ENCODE measurements around the gene BATF. TPM values are rescaled to one million over a fixed set of nuclear protein-coding genes. Genes with fewer than 3 reads are reported as not detected.
A peak's percentile ranks its signal among the peaks of the same experiment; 100 is the strongest.
"Not testable (repeated sequence)": the region's sequence is repeated elsewhere in the genome, so short reads cannot be mapped to it uniquely, and the experiment has no call there.

The BATF gene, protein sequence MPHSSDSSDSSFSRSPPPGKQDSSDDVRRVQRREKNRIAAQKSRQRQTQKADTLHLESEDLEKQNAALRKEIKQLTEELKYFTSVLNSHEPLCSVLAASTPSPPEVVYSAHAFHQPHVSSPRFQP
- total RNA-seq, result 152 and 154 TPM in 2 replicates

GRCh38 chr14:75522224-75522982 is at the start of gene BATF:
Gene BATF (plus strand): TSS chr14:75522469. CDS start chr14:75522683, 214 bp downstream.
- Mint-ChIP-seq H3K4me3 (ENCODE audit: low read depth) (peak within 1 kb of the TSS; percentile 100), H3K27me3 (ENCODE audit: low read depth) (no peaks in the 10 kb centered on the region), H3K4me1 (ENCODE audit: low read depth) (peaks cover 66% of the 10 kb centered on the region), H3K36me3 (ENCODE audit: low read depth) (peaks cover 52% of the 10 kb centered on the region), H3K27ac (peak within 1 kb of the TSS; percentile 99), H3K9me3 (no peaks in the 10 kb centered on the region)
- intact Hi-C loops (cut with micrococcal nuclease), result loop anchor here (1.0 to 5.0 kb wide), 4 partner anchors 17 to 40 kb away; no protein-coding TSS in a partner anchor
- peak; percentile 76 for DNase-seq (ENCODE audit: low spot score)

GRCh38 chr14:75474127-75474526 is 48.1 kb upstream of the BATF start:
- H3K4me3 Mint-ChIP-seq (ENCODE audit: low read depth); intact Hi-C loops (cut with micrococcal nuclease); H3K36me3 Mint-ChIP-seq (ENCODE audit: low read depth); H3K27ac Mint-ChIP-seq; H3K9me3 Mint-ChIP-seq; H3K4me1 Mint-ChIP-seq (ENCODE audit: low read depth); H3K27me3 Mint-ChIP-seq (ENCODE audit: low read depth); DNase-seq (ENCODE audit: low spot score): not testable (repeated sequence)

GRCh38 chr14:75476274-75476995 is 45.8 kb upstream of the BATF start:
- Mint-ChIP-seq H3K4me3 (ENCODE audit: low read depth) (no peak overlapping the region), H3K27ac (no peak overlapping the region), H3K36me3 (ENCODE audit: low read depth) (no peaks in the 10 kb centered on the region), H3K9me3 (no peaks in the 10 kb centered on the region), H3K27me3 (ENCODE audit: low read depth) (peaks cover 10% of the 10 kb centered on the region), H3K4me1 (ENCODE audit: low read depth) (no peaks in the 10 kb centered on the region)
- no peak for DNase-seq (ENCODE audit: low spot score)
- intact Hi-C loops (cut with micrococcal nuclease), result no loop called here

GRCh38 chr14:75477881-75478280 is 44.4 kb upstream of the BATF start:
- Mint-ChIP-seq H3K27ac (no peak overlapping the region), H3K27me3 (ENCODE audit: low read depth) (peaks cover 10% of the 10 kb centered on the region), H3K9me3 (no peaks in the 10 kb centered on the region), H3K36me3 (ENCODE audit: low read depth) (no peaks in the 10 kb centered on the region), H3K4me3 (ENCODE audit: low read depth) (no peak overlapping the region), H3K4me1 (ENCODE audit: low read depth) (no peaks in the 10 kb centered on the region)
- intact Hi-C loops (cut with micrococcal nuclease), result no loop called here
- DNase-seq (ENCODE audit: low spot score), result no peak

- peaks cover 9% of the 10 kb centered on the region for H3K27me3 Mint-ChIP-seq (ENCODE audit: low read depth)
- H3K4me1 Mint-ChIP-seq (ENCODE audit: low read depth), result no peaks in the 10 kb centered on the region
- intact Hi-C loops (cut with micrococcal nuclease), result no loop called here
- no peaks in the 10 kb centered on the region for H3K36me3 Mint-ChIP-seq (ENCODE audit: low read depth)
- no peak overlapping the region for H3K4me3 Mint-ChIP-seq (ENCODE audit: low read depth)
- no peak overlapping the region for H3K27ac Mint-ChIP-seq
- DNase-seq (ENCODE audit: low spot score), result no peak
- no peaks in the 10 kb centered on the region for H3K9me3 Mint-ChIP-seq
Observed at GRCh38 chr14:75479770-75480600, 42.3 kb upstream of the BATF start.

DNA sequence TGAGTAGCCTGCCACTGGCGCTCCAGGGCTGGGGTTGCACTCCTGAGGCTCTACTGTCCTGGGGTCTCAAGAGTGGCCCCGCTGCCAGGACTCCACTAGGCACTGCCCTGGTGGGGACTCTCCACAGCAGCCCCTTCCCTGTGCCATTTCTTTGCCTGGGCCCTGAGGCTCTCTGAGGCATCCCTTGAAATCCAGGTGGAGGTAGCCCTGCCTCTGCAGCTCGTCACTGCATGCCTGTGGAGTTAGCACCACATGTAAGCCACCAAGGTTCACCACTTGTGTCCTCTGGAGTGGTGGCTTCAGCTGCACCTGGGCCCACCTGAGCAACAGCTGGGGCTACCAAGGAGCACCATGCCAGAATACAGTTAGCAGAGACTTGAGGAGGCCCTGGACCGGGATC is 39.9 kb upstream of the BATF start:
- peaks cover 9% of the 10 kb centered on the region for H3K27me3 Mint-ChIP-seq (ENCODE audit: low read depth)
- H3K27ac Mint-ChIP-seq, result no peak overlapping the region
- no peak for DNase-seq (ENCODE audit: low spot score)
- H3K4me1 Mint-ChIP-seq (ENCODE audit: low read depth), result peaks cover 13% of the 10 kb centered on the region
- H3K36me3 Mint-ChIP-seq (ENCODE audit: low read depth), result no peaks in the 10 kb centered on the region
- H3K4me3 Mint-ChIP-seq (ENCODE audit: low read depth), result no peak overlapping the region
- H3K9me3 Mint-ChIP-seq, result no peaks in the 10 kb centered on the region
- intact Hi-C loops (cut with micrococcal nuclease), result no loop called here

GRCh38 chr14:75484711-75485429 is 37.4 kb upstream of the BATF start:
- Mint-ChIP-seq H3K27ac (no peak overlapping the region), H3K36me3 (ENCODE audit: low read depth) (no peaks in the 10 kb centered on the region), H3K4me1 (ENCODE audit: low read depth) (peaks cover 24% of the 10 kb centered on the region), H3K9me3 (no peaks in the 10 kb centered on the region), H3K4me3 (ENCODE audit: low read depth) (no peak overlapping the region), H3K27me3 (ENCODE audit: low read depth) (peaks cover 8% of the 10 kb centered on the region)
- intact Hi-C loops (cut with micrococcal nuclease), result loop anchor here (5.0 kb wide), 2 partner anchors 37 to 167 kb away; partner anchors contain the start of gene BATF
- DNase-seq (ENCODE audit: low spot score), result no peak

GRCh38 chr14:75486318-75486717 is 36.0 kb upstream of the BATF start:
- Mint-ChIP-seq H3K27me3 (ENCODE audit: low read depth) (peaks cover 1% of the 10 kb centered on the region), H3K4me3 (ENCODE audit: low read depth) (no peak overlapping the region), H3K4me1 (ENCODE audit: low read depth) (peaks cover 30% of the 10 kb centered on the region), H3K9me3 (no peaks in the 10 kb centered on the region), H3K27ac (no peak overlapping the region), H3K36me3 (ENCODE audit: low read depth) (no peaks in the 10 kb centered on the region)
- intact Hi-C loops (cut with micrococcal nuclease), result loop anchor here (5.0 kb wide), 2 partner anchors 36 to 166 kb away; partner anchors contain the start of gene BATF
- no peak for DNase-seq (ENCODE audit: low spot score)

DNA sequence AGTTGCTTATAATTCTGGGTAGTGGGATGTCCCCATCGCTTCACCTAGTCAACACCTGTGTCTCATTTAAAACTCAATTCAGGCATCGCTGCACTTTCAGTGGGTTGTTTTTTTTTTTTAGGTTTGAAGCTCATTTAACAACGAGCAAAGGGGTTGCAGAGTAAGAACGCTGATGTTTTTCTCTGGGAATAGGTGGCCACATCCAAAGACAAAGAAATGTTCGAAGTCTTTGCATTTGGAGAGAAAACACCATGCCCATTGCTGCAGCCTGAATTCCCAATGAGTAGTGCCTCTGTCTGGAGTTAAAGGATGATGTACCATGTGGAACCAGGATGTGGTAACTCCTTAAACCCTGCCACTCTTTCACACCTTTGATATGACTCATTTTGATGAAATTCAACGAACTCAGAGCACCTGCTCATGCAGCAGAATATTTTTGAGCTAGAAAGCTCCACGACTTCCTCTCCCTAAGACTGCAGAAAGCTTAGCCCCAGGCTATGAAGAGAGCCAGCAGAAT is 35.1 kb upstream of the BATF start:
- Mint-ChIP-seq H3K4me3 (ENCODE audit: low read depth) (no peak overlapping the region), H3K27me3 (ENCODE audit: low read depth) (no peaks in the 10 kb centered on the region), H3K36me3 (ENCODE audit: low read depth) (no peaks in the 10 kb centered on the region), H3K9me3 (no peaks in the 10 kb centered on the region), H3K4me1 (ENCODE audit: low read depth) (peaks cover 38% of the 10 kb centered on the region), H3K27ac (no peak overlapping the region)
- peak; percentile 25 for DNase-seq (ENCODE audit: low spot score)
- intact Hi-C loops (cut with micrococcal nuclease), result loop anchor here (1.0 to 5.0 kb wide), 3 partner anchors 35 to 180 kb away; partner anchors contain the start of gene BATF

DNA sequence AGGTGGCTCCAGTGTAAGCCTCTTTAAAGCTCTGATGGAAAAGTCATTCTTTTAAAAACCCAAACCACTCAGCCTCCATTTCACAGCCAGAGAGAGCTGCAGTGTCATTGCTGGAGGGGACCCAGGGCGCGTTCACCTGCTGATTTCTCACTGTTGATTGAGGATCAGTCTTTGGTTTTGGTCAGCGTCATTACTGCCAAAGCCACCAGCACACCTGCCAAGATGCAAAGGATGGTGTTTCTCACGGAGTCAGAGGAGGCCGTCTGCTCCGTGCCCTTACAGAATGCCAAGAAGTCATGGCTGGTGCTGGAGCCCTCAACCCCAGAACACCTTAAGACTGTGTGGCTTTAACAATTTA is 32.8 kb upstream of the BATF start:
- no peak for DNase-seq (ENCODE audit: low spot score)
- Mint-ChIP-seq H3K36me3 (ENCODE audit: low read depth) (no peaks in the 10 kb centered on the region), H3K4me1 (ENCODE audit: low read depth) (peaks cover 55% of the 10 kb centered on the region), H3K27ac (no peak overlapping the region), H3K9me3 (no peaks in the 10 kb centered on the region), H3K27me3 (ENCODE audit: low read depth) (no peaks in the 10 kb centered on the region), H3K4me3 (ENCODE audit: low read depth) (no peak overlapping the region)
- intact Hi-C loops (cut with micrococcal nuclease), result loop anchor here (5.0 kb wide), 2 partner anchors 33 to 163 kb away; partner anchors contain the start of gene BATF

DNA sequence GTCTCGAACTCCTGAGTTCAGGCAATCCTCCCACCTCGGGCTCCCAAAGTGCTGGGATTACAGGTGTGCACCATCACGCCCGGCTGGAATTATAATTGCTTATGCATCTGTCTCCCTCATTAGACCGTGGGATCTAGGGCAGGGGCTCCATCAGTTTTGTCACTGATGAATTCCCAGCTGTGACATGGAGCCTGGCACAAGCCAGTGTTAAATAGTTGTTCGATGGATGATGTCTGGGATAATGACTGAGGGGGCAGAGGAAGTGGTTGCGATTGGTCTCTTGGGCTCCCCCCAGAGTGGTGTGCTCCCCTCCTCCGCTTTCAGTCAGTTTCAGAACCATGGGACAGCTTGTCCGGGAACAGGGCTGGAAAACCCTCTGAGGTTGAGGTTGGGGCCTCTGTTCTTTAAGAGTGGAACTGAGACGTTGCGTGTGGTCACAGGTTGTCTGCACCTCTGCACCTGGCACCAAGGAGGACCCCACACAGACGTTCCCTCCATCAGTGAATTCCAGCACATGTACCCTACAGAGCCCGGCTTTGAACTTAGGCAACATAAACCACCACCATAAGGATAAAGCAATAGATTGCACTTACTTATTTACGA is 30.8 kb upstream of the BATF start:
- Mint-ChIP-seq H3K36me3 (ENCODE audit: low read depth) (no peaks in the 10 kb centered on the region), H3K27ac (no peak overlapping the region)

More for the DNA sequence above, 30.8 kb upstream of the BATF start:
- Mint-ChIP-seq H3K4me3 (ENCODE audit: low read depth) (no peak overlapping the region), H3K27me3 (ENCODE audit: low read depth) (no peaks in the 10 kb centered on the region), H3K9me3 (peaks cover 3% of the 10 kb centered on the region), H3K4me1 (ENCODE audit: low read depth) (peaks cover 70% of the 10 kb centered on the region)
- intact Hi-C loops (cut with micrococcal nuclease), result loop anchor here (10.0 kb wide), 1 partner anchor 367 kb away; the partner anchor contains the start of gene NEK9
- DNase-seq (ENCODE audit: low spot score), result no peak
